Neural progenitor cell (in vitro differentiated cells): Measurements from ENCODE around the gene GSG1. TPM values are rescaled to one million over a fixed set of nuclear protein-coding genes. Genes with fewer than 3 reads are reported as not detected.
A peak's percentile ranks its signal among the peaks of the same experiment; 100 is the strongest.

Source experiments
- DNase-seq: peaks from one replicate; pipeline ENCODE4 v3.0.0-alpha.2; 2016; ENCODE audit warnings: low spot score
- H2AFZ ChIP-seq: fragments of 200-600 bp; sonication (generic); replicated peaks from 2 replicates; pipeline ENCODE4 v1.6.1; 2016; ENCODE audit warnings: antibody characterized with exemption
- H3F3A ChIP-seq: fragments of 200-600 bp; sonication (generic); 2 replicates; pipeline ENCODE4 v1.6.1; 2016; ENCODE audit warnings: antibody characterized with exemption, low read depth
- H3K27ac ChIP-seq: fragments of 200-600 bp; sonication (generic); 2 replicates; pipeline ENCODE4 v1.5.1; 2016; ENCODE audit warnings: mild to moderate bottlenecking
- H3K27me3 ChIP-seq: fragments of 200-600 bp; sonication (generic); 2 replicates; pipeline ENCODE4 v1.6.1; 2016; ENCODE audit warnings: mild to moderate bottlenecking, moderate library complexity
- H3K36me3 ChIP-seq: fragments of 200-600 bp; sonication (generic); 2 replicates; pipeline ENCODE4 v1.5.1; 2016
- H3K4me1 ChIP-seq: fragments of 200-600 bp; sonication (generic); 2 replicates; pipeline ENCODE4 v1.6.1; 2016; ENCODE audit warnings: mixed run types
- H3K4me2 ChIP-seq: fragments of 200-600 bp; sonication (generic); 2 replicates; pipeline ENCODE4 v1.6.1; 2016
- H3K4me3 ChIP-seq: fragments of 200-600 bp; sonication (generic); 2 replicates; pipeline ENCODE4 v1.5.1; 2016
- H3K79me2 ChIP-seq: fragments of 200-600 bp; sonication (generic); 2 replicates; pipeline ENCODE4 v1.6.1; 2016; ENCODE audit warnings: low read depth
- H3K9ac ChIP-seq: fragments of 200-600 bp; sonication (generic); 2 replicates; pipeline ENCODE4 v1.6.1; 2016
- H3K9me3 ChIP-seq: fragments of 200-600 bp; sonication (generic); 2 replicates; pipeline ENCODE4 v1.5.1; 2016; ENCODE audit warnings: low read depth
- H4K20me1 ChIP-seq: fragments of 200-600 bp; sonication (generic); 2 replicates; pipeline ENCODE4 v1.6.1; 2016; ENCODE audit warnings: low read depth
- H3K27ac Mint-ChIP-seq: 3 replicates; pipeline ENCODE4 v1.8.0; 2021; ENCODE audit warnings: mixed read lengths
- H3K27me3 Mint-ChIP-seq: 2 replicates; pipeline ENCODE4 v1.8.0; 2022; ENCODE audit warnings: low read depth, mild to moderate bottlenecking, inconsistent platforms, moderate library complexity, mixed read lengths; ENCODE audit not compliant: insufficient read depth
- H3K36me3 Mint-ChIP-seq: 3 replicates; pipeline ENCODE4 v1.8.0; 2021; ENCODE audit warnings: mixed read lengths
- H3K4me1 Mint-ChIP-seq: 3 replicates; pipeline ENCODE4 v1.8.0; 2021; ENCODE audit warnings: mixed read lengths
- H3K4me3 Mint-ChIP-seq: 3 replicates; pipeline ENCODE4 v1.8.0; 2021; ENCODE audit warnings: mild to moderate bottlenecking, moderate library complexity, mixed read lengths
- H3K9me3 Mint-ChIP-seq: 3 replicates; pipeline ENCODE4 v1.8.0; 2020; ENCODE audit warnings: mixed read lengths
- CTCF ChIP-seq: fragments of 200-600 bp; sonication (generic); IDR thresholded peaks from 2 replicates; pipeline ENCODE4 v1.5.1; 2017; ENCODE audit warnings: antibody characterized with exemption, mild to moderate bottlenecking
- EZH2 ChIP-seq: fragments of 200-600 bp; sonication (generic); IDR thresholded peaks from 2 replicates; pipeline ENCODE4 v1.6.1; 2017; ENCODE audit warnings: antibody characterized with exemption, mild to moderate bottlenecking, moderate library complexity
- EZH2phosphoT487 ChIP-seq: fragments of 200-600 bp; sonication (generic); IDR thresholded peaks from 2 replicates; pipeline ENCODE4 v1.6.1; 2017; ENCODE audit warnings: antibody characterized with exemption
- total RNA-seq: library from RNA; depleted of rRNA; stranded (reverse); fragments of >200 nt; gene quantifications from 2 replicates; pipeline ENCODE4 v1.2.3, GENCODE V29; 2015; ENCODE audit warnings: low replicate concordance

GSG1 gene
- total RNA-seq, 1 donor from 2014 or later = not detected

GRCh38 chr12:13114251-13115052 lies 11.0 kb upstream of the GSG1 start:
- Mint-ChIP-seq H3K36me3 (peaks cover 3% of the 10 kb centered on the region), H3K27ac (peak overlapping the region; percentile 99), H3K4me3 (peak overlapping the region; percentile 56), H3K9me3 (peaks cover 26% of the 10 kb centered on the region), H3K4me1 (peaks cover 60% of the 10 kb centered on the region), H3K27me3 (peaks cover 8% of the 10 kb centered on the region)
- no peak for TF ChIP-seq CTCF
- no peak for TF ChIP-seq EZH2phosphoT487
- TF ChIP-seq EZH2 = no peak
- Histone ChIP-seq H3F3A (peaks cover 36% of the 10 kb centered on the region), H3K27ac (peak overlapping the region; percentile 84), H3K36me3 (no peaks in the 10 kb centered on the region), H3K79me2 (no peaks in the 10 kb centered on the region), H3K4me1 (peaks cover 55% of the 10 kb centered on the region), H3K9ac (no peak overlapping the region), H3K4me3 (peak overlapping the region; percentile 19), H2AFZ (no peak overlapping the region), H3K27me3 (no peaks in the 10 kb centered on the region), H3K9me3 (no peaks in the 10 kb centered on the region), H4K20me1 (no peaks in the 10 kb centered on the region), H3K4me2 (peak overlapping the region; percentile 64)
- peak; percentile 89 for DNase-seq

GRCh38 chr12:13112968-13113367 lies 9.5 kb upstream of the GSG1 start:
- no peak for DNase-seq
- H3K4me1 ChIP-seq = peaks cover 50% of the 10 kb centered on the region
- H4K20me1 ChIP-seq = no peaks in the 10 kb centered on the region
- H3K9me3 ChIP-seq = peaks cover 5% of the 10 kb centered on the region
- peaks cover 30% of the 10 kb centered on the region for H3F3A ChIP-seq
- Mint-ChIP-seq H3K36me3 (peaks cover 5% of the 10 kb centered on the region), H3K9me3 (peaks cover 38% of the 10 kb centered on the region), H3K27ac (no peak overlapping the region), H3K27me3 (peaks cover 7% of the 10 kb centered on the region), H3K4me1 (peaks cover 51% of the 10 kb centered on the region), H3K4me3 (no peak overlapping the region)
- no peaks in the 10 kb centered on the region for H3K36me3 ChIP-seq
- no peak overlapping the region for H3K4me2 ChIP-seq
- H3K4me3 ChIP-seq = no peak overlapping the region
- H3K9ac ChIP-seq = no peak overlapping the region
- H2AFZ ChIP-seq = no peak overlapping the region
- no peaks in the 10 kb centered on the region for H3K79me2 ChIP-seq
- H3K27ac ChIP-seq = no peak overlapping the region
- no peaks in the 10 kb centered on the region for H3K27me3 ChIP-seq
- TF ChIP-seq EZH2phosphoT487 (no peak), CTCF (no peak), EZH2 (no peak)

GRCh38 chr12:13106666-13107065 lies 3.2 kb upstream of the GSG1 start:
- peaks cover 10% of the 10 kb centered on the region for H3F3A ChIP-seq
- H3K9ac ChIP-seq = no peak overlapping the region
- no peak overlapping the region for H3K27ac Mint-ChIP-seq
- H2AFZ ChIP-seq = no peak overlapping the region
- no peak overlapping the region for H3K4me2 ChIP-seq
- no peaks in the 10 kb centered on the region for H4K20me1 ChIP-seq
- H3K4me3 Mint-ChIP-seq = no peak overlapping the region
- H3K27me3 Mint-ChIP-seq = peaks cover 6% of the 10 kb centered on the region
- no peaks in the 10 kb centered on the region for H3K36me3 ChIP-seq
- no peak for DNase-seq
- no peak overlapping the region for H3K4me3 ChIP-seq
- no peaks in the 10 kb centered on the region for H3K27me3 ChIP-seq
- H3K9me3 ChIP-seq = peaks cover 5% of the 10 kb centered on the region
- peaks cover 5% of the 10 kb centered on the region for H3K4me1 ChIP-seq
- peaks cover 17% of the 10 kb centered on the region for H3K4me1 Mint-ChIP-seq
- no peak for TF ChIP-seq CTCF
- no peak for TF ChIP-seq EZH2phosphoT487
- no peak for TF ChIP-seq EZH2
- H3K27ac ChIP-seq = no peak overlapping the region
- H3K79me2 ChIP-seq = no peaks in the 10 kb centered on the region
- H3K36me3 Mint-ChIP-seq = peaks cover 3% of the 10 kb centered on the region
- peaks cover 36% of the 10 kb centered on the region for H3K9me3 Mint-ChIP-seq
